Natural killer cell (primary cell): ENCODE results near the gene PRIMPOL. TPM values are rescaled to one million over a fixed set of nuclear protein-coding genes. Genes with fewer than 3 reads are reported as not detected.

Source experiments
- ATAC-seq, 3 donors: fragments of 150-1000 bp in 2 of 3; fragments of 200-7000 bp in 1 of 3; cut with Tn5 transposase; 1 replicate in 1 of 3; 2 replicates in 2 of 3; pipeline ENCODE4 v1.10.0; 2021; ENCODE audit warnings: mild to moderate bottlenecking in 2 of 3, moderate library complexity in 2 of 3
- DNase-seq, 2 donors: peaks; one replicate each; pipeline versions ENCODE4 v3.0.0 to v3.0.0-alpha.2; 2013 to 2021; ENCODE audit warnings: mixed read lengths in 1 of 2
- H3K27ac ChIP-seq: one replicate; pipeline ENCODE4 v1.5.1; 2013; ENCODE audit warnings: mild to moderate bottlenecking, low read length
- H3K27me3 ChIP-seq: one replicate; pipeline ENCODE4 v1.6.1; 2013; ENCODE audit warnings: low read length; ENCODE audit not compliant: control insufficient read depth, insufficient read depth
- H3K36me3 ChIP-seq: one replicate; pipeline ENCODE4 v1.6.1; 2013; ENCODE audit warnings: low read length; ENCODE audit not compliant: control insufficient read depth, insufficient read depth
- H3K4me1 ChIP-seq: one replicate; pipeline ENCODE4 v1.6.1; 2013; ENCODE audit warnings: low read length; ENCODE audit not compliant: control insufficient read depth, insufficient read depth
- H3K4me3 ChIP-seq: one replicate; pipeline ENCODE4 v1.5.1; 2013; ENCODE audit warnings: low read length
- H3K9me3 ChIP-seq: one replicate; pipeline ENCODE4 v1.6.1; 2013; ENCODE audit warnings: low read length; ENCODE audit not compliant: control insufficient read depth, insufficient read depth
- H3K27ac Mint-ChIP-seq, 2 donors: one replicate each; pipeline ENCODE4 v1.8.0; 2022; ENCODE audit warnings: mild to moderate bottlenecking in 2 of 2, mixed read lengths in 2 of 2, moderate library complexity in 1 of 2
- H3K27me3 Mint-ChIP-seq, 2 donors: one replicate each; pipeline ENCODE4 v1.8.0; 2022; ENCODE audit warnings: low read depth in 2 of 2, mixed read lengths in 2 of 2
- H3K36me3 Mint-ChIP-seq: one replicate; pipeline ENCODE4 v1.8.0; 2022; ENCODE audit warnings: mixed read lengths
- H3K4me1 Mint-ChIP-seq, 2 donors: one replicate each; pipeline ENCODE4 v1.8.0; 2022; ENCODE audit warnings: mixed read lengths in 2 of 2
- H3K4me3 Mint-ChIP-seq: one replicate; pipeline ENCODE4 v1.8.0; 2022; ENCODE audit warnings: mild to moderate bottlenecking, moderate library complexity, mixed read lengths
- H3K9me3 Mint-ChIP-seq, 2 donors: one replicate each; pipeline ENCODE4 v1.8.0; 2022; ENCODE audit warnings: mixed read lengths in 2 of 2
- WGBS: methylation state at CpG from one replicate; pipeline ENCODE4 v1.1.7; 2013; ENCODE audit warnings: missing lambda C conversion rate; ENCODE audit not compliant: insufficient coverage; 5-methylcytosine and 5-hydroxymethylcytosine counted together
- intact Hi-C: fragments of 100-400 bp; cut with micrococcal nuclease; formaldehyde crosslinking; loops from one replicate; pipeline ENCODE4 v1.14.2; 2022
- total RNA-seq, 4 donors: library from RNA; stranded (reverse); fragments of 120-200 nt in 1 of 4; gene quantifications; one replicate each; pipeline versions ENCODE4 v1.2.3 to v1.2.4, GENCODE V29; 2013 to 2022
- TF ChIP-seq, protein P1 (sequence below): fragments of 200-600 bp; IDR thresholded peaks from one replicate; pipeline ENCODE4 v1.8.0; 2022; ENCODE audit warnings: antibody characterized with exemption

PRIMPOL gene
- total RNA-seq, 3 donors from 2014 or later (not counting 1 experiment from before 2014, with no cell fraction given) = 13.2 to 17.9 (median 16.9) TPM

DNA sequence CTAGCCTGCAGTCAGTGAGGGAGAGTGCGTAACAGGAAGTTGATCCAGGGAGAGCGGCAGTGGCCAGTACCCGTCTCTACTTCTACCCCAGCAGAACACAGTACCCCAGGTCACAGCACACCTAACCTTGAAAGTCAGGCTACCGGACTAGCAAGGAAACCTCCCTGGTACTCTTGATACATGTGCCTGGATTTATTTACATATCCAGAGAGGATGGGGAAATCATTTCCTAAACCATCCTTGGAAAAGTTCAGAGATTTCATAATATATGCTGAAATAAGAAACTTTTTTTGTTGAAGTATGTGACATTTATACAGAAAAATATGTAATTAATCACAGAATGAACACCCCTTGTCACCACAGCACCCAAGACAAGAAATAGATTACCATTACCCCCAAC lies 24.5 kb downstream of the PRIMPOL start:
- WGBS = 90% methylated on average over 3 of the region's 4 CpGs
- intact Hi-C loops = no loop called here
- no peaks in the 10 kb centered on the region for H3K36me3 Mint-ChIP-seq
- H3K9me3 Mint-ChIP-seq = no peaks in the 10 kb centered on the region
- peaks cover 13 to 14% of the 10 kb centered on the region in 2 donors for H3K4me1 Mint-ChIP-seq
- DNase-seq (no peak), ATAC-seq (no peak)
- no peaks in the 10 kb centered on the region for H3K27me3 ChIP-seq
- H3K36me3 ChIP-seq = peaks cover 23% of the 10 kb centered on the region
- TF ChIP-seq, protein P1, sequence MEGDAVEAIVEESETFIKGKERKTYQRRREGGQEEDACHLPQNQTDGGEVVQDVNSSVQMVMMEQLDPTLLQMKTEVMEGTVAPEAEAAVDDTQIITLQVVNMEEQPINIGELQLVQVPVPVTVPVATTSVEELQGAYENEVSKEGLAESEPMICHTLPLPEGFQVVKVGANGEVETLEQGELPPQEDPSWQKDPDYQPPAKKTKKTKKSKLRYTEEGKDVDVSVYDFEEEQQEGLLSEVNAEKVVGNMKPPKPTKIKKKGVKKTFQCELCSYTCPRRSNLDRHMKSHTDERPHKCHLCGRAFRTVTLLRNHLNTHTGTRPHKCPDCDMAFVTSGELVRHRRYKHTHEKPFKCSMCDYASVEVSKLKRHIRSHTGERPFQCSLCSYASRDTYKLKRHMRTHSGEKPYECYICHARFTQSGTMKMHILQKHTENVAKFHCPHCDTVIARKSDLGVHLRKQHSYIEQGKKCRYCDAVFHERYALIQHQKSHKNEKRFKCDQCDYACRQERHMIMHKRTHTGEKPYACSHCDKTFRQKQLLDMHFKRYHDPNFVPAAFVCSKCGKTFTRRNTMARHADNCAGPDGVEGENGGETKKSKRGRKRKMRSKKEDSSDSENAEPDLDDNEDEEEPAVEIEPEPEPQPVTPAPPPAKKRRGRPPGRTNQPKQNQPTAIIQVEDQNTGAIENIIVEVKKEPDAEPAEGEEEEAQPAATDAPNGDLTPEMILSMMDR = no peak
- no peak overlapping the region for H3K4me3 Mint-ChIP-seq
- H3K9me3 ChIP-seq = no peaks in the 10 kb centered on the region
- H3K27ac Mint-ChIP-seq = peak overlapping the region in 1 of 2 donors; percentile 69
- H3K4me3 ChIP-seq = no peak overlapping the region
- H3K27ac ChIP-seq = no peak overlapping the region
- H3K27me3 Mint-ChIP-seq = no peaks in the 10 kb centered on the region
- H3K4me1 ChIP-seq = peaks cover 10% of the 10 kb centered on the region

DNA sequence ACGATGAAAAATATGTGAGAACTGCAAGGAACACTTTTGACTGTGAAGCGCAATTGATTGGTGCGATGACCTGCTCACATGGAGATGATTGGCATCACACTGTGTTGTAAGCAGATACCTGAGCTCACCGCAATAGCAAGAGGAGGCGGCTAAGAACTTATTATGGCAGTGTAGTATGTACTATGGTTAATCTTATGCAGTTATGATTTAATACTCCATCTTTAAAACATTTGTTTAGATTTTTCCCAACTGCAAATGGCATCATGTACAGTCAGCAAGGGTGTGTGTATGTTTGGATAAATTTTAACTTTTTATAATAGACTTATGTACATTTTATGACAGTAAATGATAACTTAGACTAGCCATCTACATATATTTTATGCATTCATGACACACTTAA lies 25.5 kb downstream of the PRIMPOL start:
- no peak for ATAC-seq
- peaks cover 23% of the 10 kb centered on the region for H3K36me3 ChIP-seq
- H3K36me3 Mint-ChIP-seq = no peaks in the 10 kb centered on the region
- DNase-seq = no peak
- no peaks in the 10 kb centered on the region for H3K9me3 Mint-ChIP-seq
- intact Hi-C loops = no loop called here
- WGBS = 97% methylated on average over 4 of the region's 5 CpGs
- H3K4me3 Mint-ChIP-seq = no peak overlapping the region
- peaks cover 3 to 4% of the 10 kb centered on the region in 2 donors for H3K4me1 Mint-ChIP-seq
- H3K9me3 ChIP-seq = no peaks in the 10 kb centered on the region
- H3K27me3 Mint-ChIP-seq = no peaks in the 10 kb centered on the region
- no peaks in the 10 kb centered on the region for H3K27me3 ChIP-seq
- no peak overlapping the region for H3K27ac ChIP-seq
- TF ChIP-seq, protein P1 = no peak
- peaks cover 2% of the 10 kb centered on the region for H3K4me1 ChIP-seq
- H3K4me3 ChIP-seq = no peak overlapping the region
- no peak overlapping the region for H3K27ac Mint-ChIP-seq

DNA sequence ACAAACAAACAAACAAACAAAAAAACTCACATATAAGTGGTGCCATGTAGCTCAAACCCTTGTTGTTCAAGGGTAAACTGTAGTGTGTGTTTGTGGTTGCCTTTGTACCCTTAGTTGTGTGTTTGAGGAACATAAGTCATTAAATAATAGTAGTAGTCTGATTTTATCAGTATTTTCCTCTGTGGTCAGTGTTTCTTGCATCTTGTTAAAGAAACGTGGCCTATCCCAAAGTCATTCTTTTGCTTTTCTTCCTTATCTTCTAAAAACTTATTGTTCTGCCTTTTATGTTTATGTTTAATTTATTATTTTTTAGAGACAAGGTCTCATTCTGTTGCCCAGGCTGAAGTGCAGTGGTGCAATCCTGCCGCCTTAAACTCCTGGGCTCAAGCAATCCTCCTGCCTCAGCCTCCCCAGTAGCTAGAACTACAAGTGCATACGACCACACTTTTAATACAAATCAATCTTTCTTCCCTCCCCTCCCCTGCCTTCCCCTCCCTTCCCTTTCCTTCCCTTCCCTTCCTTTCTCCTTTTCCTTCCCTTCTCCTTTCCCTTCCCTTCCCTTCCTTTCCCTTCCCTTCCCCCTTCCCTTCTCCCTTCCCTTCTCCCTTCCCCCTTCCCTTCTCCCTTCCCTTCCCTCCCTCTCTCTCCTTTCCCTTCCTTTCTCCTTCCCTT lies 26.4 kb downstream of the PRIMPOL start:
- Histone ChIP-seq H3K27me3 (no peaks in the 10 kb centered on the region), H3K4me1 (no peaks in the 10 kb centered on the region), H3K9me3 (no peaks in the 10 kb centered on the region), H3K27ac (no peak overlapping the region), H3K36me3 (peaks cover 23% of the 10 kb centered on the region), H3K4me3 (no peak overlapping the region)
- intact Hi-C loops = no loop called here
- TF ChIP-seq, protein P1 = no peak
- no peak for ATAC-seq
- DNase-seq = no peak
- peak overlapping the region in 1 of 2 donors; percentile 40 for H3K27ac Mint-ChIP-seq
- no peaks in the 10 kb centered on the region for H3K4me1 Mint-ChIP-seq
- H3K9me3 Mint-ChIP-seq = no peaks in the 10 kb centered on the region
- no peaks in the 10 kb centered on the region for H3K36me3 Mint-ChIP-seq
- WGBS = 86% methylated on average over 2 of the region's 3 CpGs
- no peaks in the 10 kb centered on the region for H3K27me3 Mint-ChIP-seq
- no peak overlapping the region for H3K4me3 Mint-ChIP-seq

DNA sequence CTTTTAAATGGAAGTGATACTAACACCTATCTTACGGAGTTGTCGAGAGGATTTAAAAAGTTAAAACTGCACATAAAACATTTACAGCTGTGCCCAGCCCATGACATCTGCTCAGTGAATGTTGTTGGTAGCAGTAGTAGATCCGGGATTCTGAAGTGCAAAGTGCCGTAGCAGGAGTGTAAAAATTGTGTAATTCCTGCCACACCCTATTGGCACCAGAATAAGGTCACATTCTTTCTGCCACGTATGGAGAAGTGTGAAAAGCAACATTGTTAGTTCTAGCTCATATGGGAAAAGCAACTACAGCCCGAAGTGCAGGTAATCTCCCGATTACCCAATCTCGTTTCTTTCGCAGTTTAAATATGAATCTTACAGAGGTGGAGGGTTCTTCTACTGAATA lies 31.2 kb downstream of the PRIMPOL start:
- no peaks in the 10 kb centered on the region for H3K27me3 Mint-ChIP-seq
- WGBS = 96% methylated on average over 9 of the region's 9 CpGs
- peaks cover 13% of the 10 kb centered on the region in 2 donors for H3K4me1 Mint-ChIP-seq
- no peak overlapping the region for H3K4me3 ChIP-seq
- TF ChIP-seq, protein P1 = no peak
- no peaks in the 10 kb centered on the region for H3K36me3 ChIP-seq
- H3K9me3 ChIP-seq = no peaks in the 10 kb centered on the region
- H3K27ac Mint-ChIP-seq = no peak overlapping the region
- no peak overlapping the region for H3K4me3 Mint-ChIP-seq
- H3K36me3 Mint-ChIP-seq = no peaks in the 10 kb centered on the region
- no peaks in the 10 kb centered on the region for H3K9me3 Mint-ChIP-seq
- no peaks in the 10 kb centered on the region for H3K27me3 ChIP-seq
- peaks cover 4% of the 10 kb centered on the region for H3K4me1 ChIP-seq
- H3K27ac ChIP-seq = no peak overlapping the region
- ATAC-seq (no peak), DNase-seq (no peak)
- intact Hi-C loops = no loop called here
